ENCODE measurements around the gene GABBR2. TPM values are rescaled to one million over a fixed set of nuclear protein-coding genes. Genes with fewer than 3 reads are reported as not detected.
A peak's percentile ranks its signal among the peaks of the same experiment; 100 is the strongest.

Gene GABBR2
- total and polyA plus RNA-seq, 9 of the 15 experiments (the other 6 are each of a cell fraction or from before 2014, with no cell fraction given), result 0.15 to 1.9 (median 0.32) TPM

DNA sequence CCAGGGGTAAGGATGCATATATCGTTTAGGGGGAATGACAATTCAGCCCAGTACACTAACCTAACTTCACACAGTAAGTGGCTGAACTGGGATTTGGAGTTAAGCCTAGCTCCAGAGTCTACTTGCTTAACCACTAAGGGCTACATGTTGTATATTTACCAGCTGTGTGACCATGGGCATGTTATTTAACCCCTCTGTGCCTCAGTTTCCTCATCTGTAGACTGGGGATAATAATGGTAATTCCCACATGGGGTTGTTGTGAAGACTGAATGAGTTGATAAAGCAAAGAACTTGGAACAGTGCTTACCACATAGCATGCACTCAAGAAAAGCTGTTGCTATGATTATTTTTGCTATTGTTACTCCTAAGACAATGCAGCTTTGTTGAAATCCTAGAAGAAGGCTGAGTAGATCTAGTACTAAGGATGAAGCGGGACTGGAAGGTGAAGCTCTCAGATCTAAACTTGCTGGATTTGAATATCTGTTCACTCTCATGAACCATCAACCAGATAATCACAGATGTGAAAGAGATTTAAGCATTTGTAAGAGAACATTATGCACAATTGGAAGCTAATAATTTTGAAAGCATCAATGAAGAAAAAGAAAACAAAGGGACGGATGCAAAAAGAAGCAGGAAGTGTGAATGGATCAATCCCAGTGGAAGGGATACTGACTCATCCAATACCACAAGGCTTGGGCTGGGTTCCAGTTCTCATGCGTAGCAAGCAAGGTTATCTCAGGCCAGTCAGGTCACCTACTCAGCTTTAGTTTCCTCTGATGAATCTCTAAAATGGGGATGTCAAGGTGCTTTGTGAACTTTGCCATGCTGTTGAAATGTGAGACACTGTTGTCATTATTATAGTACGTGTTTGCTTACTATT is 374.8 kb downstream of the GABBR2 start (continued):
- TF ChIP-seq, protein P1, sequence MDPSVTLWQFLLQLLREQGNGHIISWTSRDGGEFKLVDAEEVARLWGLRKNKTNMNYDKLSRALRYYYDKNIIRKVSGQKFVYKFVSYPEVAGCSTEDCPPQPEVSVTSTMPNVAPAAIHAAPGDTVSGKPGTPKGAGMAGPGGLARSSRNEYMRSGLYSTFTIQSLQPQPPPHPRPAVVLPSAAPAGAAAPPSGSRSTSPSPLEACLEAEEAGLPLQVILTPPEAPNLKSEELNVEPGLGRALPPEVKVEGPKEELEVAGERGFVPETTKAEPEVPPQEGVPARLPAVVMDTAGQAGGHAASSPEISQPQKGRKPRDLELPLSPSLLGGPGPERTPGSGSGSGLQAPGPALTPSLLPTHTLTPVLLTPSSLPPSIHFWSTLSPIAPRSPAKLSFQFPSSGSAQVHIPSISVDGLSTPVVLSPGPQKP (CRISPR knock-in tag; IDR thresholded peaks at IDR 0.05), result no peak
- TF ChIP-seq TRIM24 (IDR thresholded peaks at IDR 0.05), result no peak
- TF ChIP-seq TEAD4 (IDR thresholded peaks at IDR 0.05; ENCODE audit: low read length), result no peak
- no peak for TF ChIP-seq TEAD4 (CRISPR knock-in tag; IDR thresholded peaks at IDR 0.05; ENCODE audit: borderline replicate concordance)
- no peak for TF ChIP-seq NR2C1 (IDR thresholded peaks at IDR 0.05)
- peak; percentile 44; the same call in 1 of the 2 replicates for TF ChIP-seq NR2C1 (tag; IDR thresholded peaks at IDR 0.05)
- TF ChIP-seq NRF1 (conservative IDR thresholded peaks at IDR 0.05 in 1 of 2, IDR thresholded peaks at IDR 0.05 in 1 of 2), result peak in 1 of 2 experiments; percentile 37; a peak in 1 of 4 replicates
- no peak for TF ChIP-seq SIN3B (IDR thresholded peaks at IDR 0.05; ENCODE audit: low read depth)
- TF ChIP-seq FOSL1 (tag; conservative IDR thresholded peaks at IDR 0.05), result peak; percentile 92
- TF ChIP-seq RB1 (IDR thresholded peaks at IDR 0.05; ENCODE audit: low read depth), result no peak
- TF ChIP-seq, protein P2, sequence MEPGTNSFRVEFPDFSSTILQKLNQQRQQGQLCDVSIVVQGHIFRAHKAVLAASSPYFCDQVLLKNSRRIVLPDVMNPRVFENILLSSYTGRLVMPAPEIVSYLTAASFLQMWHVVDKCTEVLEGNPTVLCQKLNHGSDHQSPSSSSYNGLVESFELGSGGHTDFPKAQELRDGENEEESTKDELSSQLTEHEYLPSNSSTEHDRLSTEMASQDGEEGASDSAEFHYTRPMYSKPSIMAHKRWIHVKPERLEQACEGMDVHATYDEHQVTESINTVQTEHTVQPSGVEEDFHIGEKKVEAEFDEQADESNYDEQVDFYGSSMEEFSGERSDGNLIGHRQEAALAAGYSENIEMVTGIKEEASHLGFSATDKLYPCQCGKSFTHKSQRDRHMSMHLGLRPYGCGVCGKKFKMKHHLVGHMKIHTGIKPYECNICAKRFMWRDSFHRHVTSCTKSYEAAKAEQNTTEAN (CRISPR knock-in tag; IDR thresholded peaks at IDR 0.05), result no peak
- TF ChIP-seq MIER1 (IDR thresholded peaks at IDR 0.05; ENCODE audit: low read depth), result no peak
- TF ChIP-seq, protein P3, sequence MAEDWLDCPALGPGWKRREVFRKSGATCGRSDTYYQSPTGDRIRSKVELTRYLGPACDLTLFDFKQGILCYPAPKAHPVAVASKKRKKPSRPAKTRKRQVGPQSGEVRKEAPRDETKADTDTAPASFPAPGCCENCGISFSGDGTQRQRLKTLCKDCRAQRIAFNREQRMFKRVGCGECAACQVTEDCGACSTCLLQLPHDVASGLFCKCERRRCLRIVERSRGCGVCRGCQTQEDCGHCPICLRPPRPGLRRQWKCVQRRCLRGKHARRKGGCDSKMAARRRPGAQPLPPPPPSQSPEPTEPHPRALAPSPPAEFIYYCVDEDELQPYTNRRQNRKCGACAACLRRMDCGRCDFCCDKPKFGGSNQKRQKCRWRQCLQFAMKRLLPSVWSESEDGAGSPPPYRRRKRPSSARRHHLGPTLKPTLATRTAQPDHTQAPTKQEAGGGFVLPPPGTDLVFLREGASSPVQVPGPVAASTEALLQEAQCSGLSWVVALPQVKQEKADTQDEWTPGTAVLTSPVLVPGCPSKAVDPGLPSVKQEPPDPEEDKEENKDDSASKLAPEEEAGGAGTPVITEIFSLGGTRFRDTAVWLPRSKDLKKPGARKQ (CRISPR knock-in tag; IDR thresholded peaks at IDR 0.05), result no peak
- TF ChIP-seq, protein P4, sequence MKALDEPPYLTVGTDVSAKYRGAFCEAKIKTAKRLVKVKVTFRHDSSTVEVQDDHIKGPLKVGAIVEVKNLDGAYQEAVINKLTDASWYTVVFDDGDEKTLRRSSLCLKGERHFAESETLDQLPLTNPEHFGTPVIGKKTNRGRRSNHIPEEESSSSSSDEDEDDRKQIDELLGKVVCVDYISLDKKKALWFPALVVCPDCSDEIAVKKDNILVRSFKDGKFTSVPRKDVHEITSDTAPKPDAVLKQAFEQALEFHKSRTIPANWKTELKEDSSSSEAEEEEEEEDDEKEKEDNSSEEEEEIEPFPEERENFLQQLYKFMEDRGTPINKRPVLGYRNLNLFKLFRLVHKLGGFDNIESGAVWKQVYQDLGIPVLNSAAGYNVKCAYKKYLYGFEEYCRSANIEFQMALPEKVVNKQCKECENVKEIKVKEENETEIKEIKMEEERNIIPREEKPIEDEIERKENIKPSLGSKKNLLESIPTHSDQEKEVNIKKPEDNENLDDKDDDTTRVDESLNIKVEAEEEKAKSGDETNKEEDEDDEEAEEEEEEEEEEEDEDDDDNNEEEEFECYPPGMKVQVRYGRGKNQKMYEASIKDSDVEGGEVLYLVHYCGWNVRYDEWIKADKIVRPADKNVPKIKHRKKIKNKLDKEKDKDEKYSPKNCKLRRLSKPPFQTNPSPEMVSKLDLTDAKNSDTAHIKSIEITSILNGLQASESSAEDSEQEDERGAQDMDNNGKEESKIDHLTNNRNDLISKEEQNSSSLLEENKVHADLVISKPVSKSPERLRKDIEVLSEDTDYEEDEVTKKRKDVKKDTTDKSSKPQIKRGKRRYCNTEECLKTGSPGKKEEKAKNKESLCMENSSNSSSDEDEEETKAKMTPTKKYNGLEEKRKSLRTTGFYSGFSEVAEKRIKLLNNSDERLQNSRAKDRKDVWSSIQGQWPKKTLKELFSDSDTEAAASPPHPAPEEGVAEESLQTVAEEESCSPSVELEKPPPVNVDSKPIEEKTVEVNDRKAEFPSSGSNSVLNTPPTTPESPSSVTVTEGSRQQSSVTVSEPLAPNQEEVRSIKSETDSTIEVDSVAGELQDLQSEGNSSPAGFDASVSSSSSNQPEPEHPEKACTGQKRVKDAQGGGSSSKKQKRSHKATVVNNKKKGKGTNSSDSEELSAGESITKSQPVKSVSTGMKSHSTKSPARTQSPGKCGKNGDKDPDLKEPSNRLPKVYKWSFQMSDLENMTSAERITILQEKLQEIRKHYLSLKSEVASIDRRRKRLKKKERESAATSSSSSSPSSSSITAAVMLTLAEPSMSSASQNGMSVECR (CRISPR knock-in tag; IDR thresholded peaks at IDR 0.05), result no peak
- no peak for TF ChIP-seq FUS (optimal IDR thresholded peaks at IDR 0.05; ENCODE audit: low read depth, low read length)
- TF ChIP-seq ARID1B (IDR thresholded peaks at IDR 0.05), result peak; percentile 73
- no peak for TF ChIP-seq NR2C2 (CRISPR knock-in tag; IDR thresholded peaks at IDR 0.05)
- TF ChIP-seq NR2C2 (tag; IDR thresholded peaks at IDR 0.05), result peak; percentile 66
- TF ChIP-seq CXXC5 (CRISPR knock-in tag; IDR thresholded peaks at IDR 0.05), result peak; percentile 46; the same call in 1 of the 2 replicates
- TF ChIP-seq SMARCA5 (IDR thresholded peaks at IDR 0.05), result 0 out of 2 replicates have a peak, but pooled peaks have one; percentile 49

Data from K562 (cell line).